Measurements from ENCODE around the gene CYB561.

- TF ChIP-seq TAF1 (IDR thresholded peaks at IDR 0.05; ENCODE audit: borderline replicate concordance, insufficient read depth, low read length) (no peak), POLR2AphosphoS5 (IDR thresholded peaks at IDR 0.05; ENCODE audit: low read depth, low read length) (no peak), SIN3A (IDR thresholded peaks at IDR 0.05; ENCODE audit: borderline replicate concordance, insufficient read depth, low read length) (no peak), REST (IDR thresholded peaks at IDR 0.05; ENCODE audit: insufficient read depth in 1 of 2, low read depth in 2 of 2, low read length in 2 of 2) (no peak), FOXP2 (optimal IDR thresholded peaks at IDR 0.05; ENCODE audit: borderline replicate concordance, extremely low read depth, extremely low read length, insufficient read depth) (no peak)
Measured at GRCh38 chr17:63440770-63441335, 5.3 kb downstream of the CYB561 start.
